Activated CD4-positive, alpha-beta T cell treated with anti-CD3 and anti-CD28 coated beads, Interleukin-2, amount 10 ng/mL, durations not matched to agents 7 days and 5 days (primary cell): ENCODE data around the gene KRTAP4-12. TPM values are rescaled to one million over a fixed set of nuclear protein-coding genes. Genes with fewer than 3 reads are reported as not detected.
"Not testable (repeated sequence)": the region's sequence is repeated elsewhere in the genome, so short reads cannot be mapped to it uniquely, and the experiment has no call there.

Experiments used
- CTCF ChIA-PET: fragments of 350-600 bp; sonication (Branson Sonifier 250); formaldehyde crosslinking; loops from one replicate; lab custom pipeline; 2021; ENCODE audit warnings: antibody characterized with exemption; lab: Charles Lee
- POLR2A ChIA-PET: fragments of 350-600 bp; sonication (Branson Sonifier 250); formaldehyde crosslinking; loops from one replicate; lab custom pipeline; 2021; ENCODE audit warnings: antibody characterized with exemption; lab: Charles Lee
- DNase-seq: peaks from one replicate; pipeline ENCODE4 v3.0.0-alpha.2; 2020
- H3K27ac Mint-ChIP-seq: one replicate; pipeline ENCODE4 v1.8.0; 2021; ENCODE audit warnings: mild to moderate bottlenecking, moderate library complexity, mixed read lengths
- H3K27me3 Mint-ChIP-seq: one replicate; pipeline ENCODE4 v1.8.0; 2021; ENCODE audit warnings: mixed read lengths
- H3K36me3 Mint-ChIP-seq: one replicate; pipeline ENCODE4 v1.8.0; 2021; ENCODE audit warnings: low read depth, mixed read lengths
- H3K4me1 Mint-ChIP-seq: one replicate; pipeline ENCODE4 v1.8.0; 2021; ENCODE audit warnings: mixed read lengths
- H3K4me3 Mint-ChIP-seq: one replicate; pipeline ENCODE4 v1.8.0; 2021; ENCODE audit warnings: mild to moderate bottlenecking, moderate library complexity, mixed read lengths
- H3K9me3 Mint-ChIP-seq: one replicate; pipeline ENCODE4 v1.8.0; 2021; ENCODE audit warnings: mixed read lengths
- total RNA-seq, 2 experiments: library from RNA; stranded (reverse); gene quantifications; one replicate each; pipeline ENCODE4 v1.2.3, GENCODE V29; 2021

KRTAP4-12 gene
- total RNA-seq, 2 experiments from 2014 or later, result not detected

- H3K36me3 Mint-ChIP-seq, H3K4me1 Mint-ChIP-seq, H3K27ac Mint-ChIP-seq, DNase-seq, CTCF ChIA-PET, POLR2A ChIA-PET, H3K4me3 Mint-ChIP-seq, H3K9me3 Mint-ChIP-seq, H3K27me3 Mint-ChIP-seq: not testable (repeated sequence)
These were observed 24.1 kb downstream of the KRTAP4-12 start for GRCh38 chr17:41099682-41100480.

- no peak overlapping the region for H3K4me3 Mint-ChIP-seq
- peaks cover 2% of the 10 kb centered on the region for H3K27me3 Mint-ChIP-seq
- H3K27ac Mint-ChIP-seq, result no peak overlapping the region
- no peak for DNase-seq
- ChIA-PET POLR2A (no interaction called here), CTCF (no interaction called here)
- no peaks in the 10 kb centered on the region for H3K36me3 Mint-ChIP-seq
- H3K4me1 Mint-ChIP-seq, result peaks cover 3% of the 10 kb centered on the region
- H3K9me3 Mint-ChIP-seq, result no peaks in the 10 kb centered on the region
These were observed 25.5 kb downstream of the KRTAP4-12 start for GRCh38 chr17:41098481-41098880.

- Mint-ChIP-seq H3K36me3 (no peaks in the 10 kb centered on the region), H3K4me1 (peaks cover 3% of the 10 kb centered on the region), H3K9me3 (peaks cover 2% of the 10 kb centered on the region), H3K27me3 (peaks cover 2% of the 10 kb centered on the region), H3K4me3 (no peak within 1 kb of the TSS), H3K27ac (no peak within 1 kb of the TSS)
- DNase-seq, result no peak
- CTCF ChIA-PET, result no interaction called here
- POLR2A ChIA-PET, result no interaction called here
These were observed 25.9 kb downstream of the KRTAP4-12 start, which contains the start of gene KRTAP4-8 for GRCh38 chr17:41098042-41098441. Gene KRTAP4-8 (minus strand): TSS chr17:41098142. CDS start chr17:41098084, 58 bp downstream.

- Mint-ChIP-seq H3K36me3 (no peaks in the 10 kb centered on the region), H3K4me1 (peaks cover 3% of the 10 kb centered on the region), H3K9me3 (peaks cover 3% of the 10 kb centered on the region), H3K27ac (no peak overlapping the region), H3K4me3 (no peak overlapping the region), H3K27me3 (peaks cover 2% of the 10 kb centered on the region)
- CTCF ChIA-PET, result no interaction called here
- POLR2A ChIA-PET, result no interaction called here
- DNase-seq, result no peak
These were observed 27.9 kb downstream of the KRTAP4-12 start for GRCh38 chr17:41096055-41096454.

- POLR2A ChIA-PET, DNase-seq, H3K27me3 Mint-ChIP-seq, H3K9me3 Mint-ChIP-seq, H3K36me3 Mint-ChIP-seq, H3K4me3 Mint-ChIP-seq, CTCF ChIA-PET, H3K27ac Mint-ChIP-seq, H3K4me1 Mint-ChIP-seq: not testable (repeated sequence)
These were observed 35.1 kb downstream of the KRTAP4-12 start for GRCh38 chr17:41088760-41089352.

- H3K4me1 Mint-ChIP-seq, DNase-seq, H3K4me3 Mint-ChIP-seq, H3K27ac Mint-ChIP-seq, H3K9me3 Mint-ChIP-seq, CTCF ChIA-PET, H3K36me3 Mint-ChIP-seq, H3K27me3 Mint-ChIP-seq, POLR2A ChIA-PET: not testable (repeated sequence)
These were observed 39.7 kb downstream of the KRTAP4-12 start, which contains the start of gene KRTAP4-7 for GRCh38 chr17:41084100-41084856. Gene KRTAP4-7 (plus strand): TSS chr17:41084150. CDS start chr17:41084207, 57 bp downstream.

- H3K4me1 Mint-ChIP-seq, H3K4me3 Mint-ChIP-seq, CTCF ChIA-PET, H3K27me3 Mint-ChIP-seq, H3K36me3 Mint-ChIP-seq, H3K27ac Mint-ChIP-seq, H3K9me3 Mint-ChIP-seq, DNase-seq, POLR2A ChIA-PET: not testable (repeated sequence)
These were observed 40.6 kb downstream of the KRTAP4-12 start for GRCh38 chr17:41083427-41083826.

- POLR2A ChIA-PET, result no interaction called here
- Mint-ChIP-seq H3K4me1 (no peaks in the 10 kb centered on the region), H3K36me3 (no peaks in the 10 kb centered on the region), H3K27me3 (peaks cover 10% of the 10 kb centered on the region), H3K27ac (no peak overlapping the region), H3K9me3 (no peaks in the 10 kb centered on the region), H3K4me3 (no peak overlapping the region)
- CTCF ChIA-PET, result no interaction called here
- no peak for DNase-seq
These were observed 41.4 kb downstream of the KRTAP4-12 start for GRCh38 chr17:41082626-41083025.

- Mint-ChIP-seq H3K27me3 (peaks cover 20% of the 10 kb centered on the region), H3K27ac (no peak overlapping the region), H3K9me3 (no peaks in the 10 kb centered on the region), H3K36me3 (no peaks in the 10 kb centered on the region), H3K4me1 (no peaks in the 10 kb centered on the region), H3K4me3 (no peak overlapping the region)
- CTCF ChIA-PET, result no interaction called here
- no peak for DNase-seq
- POLR2A ChIA-PET, result no interaction called here
These were observed 47.2 kb downstream of the KRTAP4-12 start for GRCh38 chr17:41076788-41077187.

GRCh38 chr17:41073676-41074075 lies 50.3 kb downstream of the KRTAP4-12 start:
- H3K9me3 Mint-ChIP-seq, result no peaks in the 10 kb centered on the region
- CTCF ChIA-PET, result no interaction called here
- H3K4me1 Mint-ChIP-seq, result no peaks in the 10 kb centered on the region
- peaks cover 19% of the 10 kb centered on the region for H3K27me3 Mint-ChIP-seq
- POLR2A ChIA-PET, result no interaction called here
- H3K27ac Mint-ChIP-seq, result no peak overlapping the region
- no peaks in the 10 kb centered on the region for H3K36me3 Mint-ChIP-seq
- DNase-seq, result no peak
- H3K4me3 Mint-ChIP-seq, result no peak overlapping the region

Other genes starting within 250 kb of the KRTAP4-12 start
- not detected for gene KRT20, start 238.9 kb downstream of the KRTAP4-12 start, total RNA-seq
- gene KRT23, start 186.5 kb downstream of the KRTAP4-12 start, total RNA-seq, result not detected
- gene KRT39, start 157.2 kb downstream of the KRTAP4-12 start, total RNA-seq, result not detected
- gene KRT40, start 139.9 kb downstream of the KRTAP4-12 start, total RNA-seq, result not detected
- gene KRTAP3-3, start 130.0 kb downstream of the KRTAP4-12 start, total RNA-seq, result not detected
- not detected for gene KRTAP3-2, start 124.3 kb downstream of the KRTAP4-12 start, total RNA-seq
- not detected for gene KRTAP3-1, start 115.1 kb downstream of the KRTAP4-12 start, total RNA-seq
- not detected for gene KRTAP1-5, start 97.0 kb downstream of the KRTAP4-12 start, total RNA-seq
- not detected for gene KRTAP1-4, start 94.0 kb downstream of the KRTAP4-12 start, total RNA-seq
- gene KRTAP1-3, start 89.3 kb downstream of the KRTAP4-12 start, total RNA-seq, result not detected
- not detected for gene KRTAP1-1, start 82.7 kb downstream of the KRTAP4-12 start, total RNA-seq
- not detected for gene KRTAP2-1, start 76.9 kb downstream of the KRTAP4-12 start, total RNA-seq
- not detected for gene KRTAP2-2, start 69.0 kb downstream of the KRTAP4-12 start, total RNA-seq
- gene KRTAP2-3, start 64.1 kb downstream of the KRTAP4-12 start, total RNA-seq, result not detected
- gene KRTAP2-4, start 58.3 kb downstream of the KRTAP4-12 start, total RNA-seq, result not detected
- not detected for gene KRTAP4-7, start 40.0 kb downstream of the KRTAP4-12 start, total RNA-seq
- not detected for gene KRTAP4-8, start 26.0 kb downstream of the KRTAP4-12 start, total RNA-seq
- gene KRTAP4-16, start 22.0 kb downstream of the KRTAP4-12 start, total RNA-seq, result not detected
- not detected for gene KRTAP4-9, start 18.8 kb downstream of the KRTAP4-12 start, total RNA-seq
- gene KRTAP4-11, start 5.8 kb downstream of the KRTAP4-12 start, total RNA-seq, result not detected
- gene KRTAP4-6, start 16.4 kb upstream of the KRTAP4-12 start, total RNA-seq, result not detected
- gene KRTAP4-5, start 25.6 kb upstream of the KRTAP4-12 start, total RNA-seq, result not detected
- gene KRTAP4-4, start 36.6 kb upstream of the KRTAP4-12 start, total RNA-seq, result not detected
- not detected for gene KRTAP4-3, start 44.0 kb upstream of the KRTAP4-12 start, total RNA-seq
- gene KRTAP4-2, start 54.0 kb upstream of the KRTAP4-12 start, total RNA-seq, result not detected
- not detected for gene KRTAP4-1, start 60.7 kb upstream of the KRTAP4-12 start, total RNA-seq
- not detected for gene KRTAP9-1, start 65.7 kb upstream of the KRTAP4-12 start, total RNA-seq
- not detected for gene KRTAP9-2, start 102.5 kb upstream of the KRTAP4-12 start, total RNA-seq
- gene KRTAP9-3, start 108.3 kb upstream of the KRTAP4-12 start, total RNA-seq, result not detected
- not detected for gene KRTAP9-8, start 113.8 kb upstream of the KRTAP4-12 start, total RNA-seq
- not detected for gene KRTAP9-4, start 125.5 kb upstream of the KRTAP4-12 start, total RNA-seq
- not detected for gene KRTAP9-9, start 131.2 kb upstream of the KRTAP4-12 start, total RNA-seq
- gene KRTAP9-6, start 141.2 kb upstream of the KRTAP4-12 start, total RNA-seq, result not detected
- gene KRTAP9-7, start 151.5 kb upstream of the KRTAP4-12 start, total RNA-seq, result not detected
- not detected for gene KRTAP29-1, start 178.7 kb upstream of the KRTAP4-12 start, total RNA-seq
- under 1 TPM in 1 of 2 experiments, not detected in 1; 0.12 TPM for gene KRTAP16-1, start 185.1 kb upstream of the KRTAP4-12 start, total RNA-seq
- not detected for gene KRTAP17-1, start 191.5 kb upstream of the KRTAP4-12 start, total RNA-seq
- not detected for gene KRT33A, start 226.6 kb upstream of the KRTAP4-12 start, total RNA-seq
- not detected for gene KRT33B, start 245.6 kb upstream of the KRTAP4-12 start, total RNA-seq